ENCODE measurements around the gene ABCB7. TPM values are rescaled to one million over a fixed set of nuclear protein-coding genes. Genes with fewer than 3 reads are reported as not detected.

Gene ABCB7
- total and polyA plus RNA-seq, 4 donors: 10.7 to 26.1 (median 17.4) TPM

DNA sequence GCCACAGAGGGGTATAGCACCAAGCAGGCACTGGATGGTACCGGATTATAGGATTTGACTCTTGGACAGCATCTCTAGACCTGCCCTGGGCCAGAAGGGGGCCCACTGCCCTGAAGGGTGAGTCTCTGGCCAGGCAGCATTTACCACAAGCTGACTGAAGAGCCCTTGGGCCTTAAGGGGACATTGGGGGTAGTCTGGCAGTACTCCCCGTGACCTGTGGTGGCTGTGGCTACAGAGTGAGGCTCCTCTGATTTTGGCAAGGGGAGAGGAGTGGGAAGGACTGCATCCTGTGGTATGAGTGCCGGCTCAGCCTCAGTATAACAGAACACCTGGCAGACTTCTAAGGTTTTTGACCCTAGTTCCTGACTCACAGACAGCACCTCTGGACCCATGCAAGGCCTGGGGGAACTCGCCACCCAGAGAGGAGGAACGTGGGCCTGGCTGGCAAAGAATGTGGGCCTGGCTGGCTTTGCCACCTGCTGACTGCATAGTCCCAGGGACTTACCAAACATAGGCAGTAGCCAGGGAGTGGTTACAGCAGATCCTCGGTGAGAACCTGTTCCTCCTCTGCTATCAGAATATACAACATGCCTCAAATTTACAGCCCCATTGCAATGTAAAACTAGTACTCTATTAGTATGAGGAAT, 48.1 kb downstream of the ABCB7 start:
- WGBS: 88% methylated on average over 6 of the region's 6 CpGs
- no peaks in the 10 kb centered on the region for H3K4me1 ChIP-seq (ENCODE audit: control insufficient read depth in 4 of 4, insufficient read depth in 4 of 4, low read length in 3 of 4)
- no peak overlapping the region for H3K9ac ChIP-seq (ENCODE audit: low read depth in 1 of 2, low read length in 2 of 2)
- peaks cover 0 to 2% (median 0%) of the 10 kb centered on the region in 4 donors for H3K36me3 ChIP-seq (ENCODE audit: control insufficient read depth in 4 of 4, insufficient read depth in 3 of 4, low read depth in 1 of 4, low read length in 3 of 4)
- H3K4me3 ChIP-seq (ENCODE audit: low read depth in 1 of 3, low read length in 3 of 3): no peak overlapping the region
- TF ChIP-seq, protein P1, sequence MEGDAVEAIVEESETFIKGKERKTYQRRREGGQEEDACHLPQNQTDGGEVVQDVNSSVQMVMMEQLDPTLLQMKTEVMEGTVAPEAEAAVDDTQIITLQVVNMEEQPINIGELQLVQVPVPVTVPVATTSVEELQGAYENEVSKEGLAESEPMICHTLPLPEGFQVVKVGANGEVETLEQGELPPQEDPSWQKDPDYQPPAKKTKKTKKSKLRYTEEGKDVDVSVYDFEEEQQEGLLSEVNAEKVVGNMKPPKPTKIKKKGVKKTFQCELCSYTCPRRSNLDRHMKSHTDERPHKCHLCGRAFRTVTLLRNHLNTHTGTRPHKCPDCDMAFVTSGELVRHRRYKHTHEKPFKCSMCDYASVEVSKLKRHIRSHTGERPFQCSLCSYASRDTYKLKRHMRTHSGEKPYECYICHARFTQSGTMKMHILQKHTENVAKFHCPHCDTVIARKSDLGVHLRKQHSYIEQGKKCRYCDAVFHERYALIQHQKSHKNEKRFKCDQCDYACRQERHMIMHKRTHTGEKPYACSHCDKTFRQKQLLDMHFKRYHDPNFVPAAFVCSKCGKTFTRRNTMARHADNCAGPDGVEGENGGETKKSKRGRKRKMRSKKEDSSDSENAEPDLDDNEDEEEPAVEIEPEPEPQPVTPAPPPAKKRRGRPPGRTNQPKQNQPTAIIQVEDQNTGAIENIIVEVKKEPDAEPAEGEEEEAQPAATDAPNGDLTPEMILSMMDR (IDR thresholded peaks at IDR 0.05; ENCODE audit: low read depth, low read length, missing input control): no peak
- TF ChIP-seq HNF4A (conservative IDR thresholded peaks at IDR 0.05) (no peak), NR2F2 (IDR thresholded peaks at IDR 0.05) (no peak), RXRA (IDR thresholded peaks at IDR 0.05) (no peak), FOXA1 (IDR thresholded peaks at IDR 0.05) (no peak), JUND (IDR thresholded peaks at IDR 0.05) (no peak), EGR1 (IDR thresholded peaks at IDR 0.05; ENCODE audit: low read depth in 2 of 2) (no peak), RAD21 (IDR thresholded peaks at IDR 0.05) (no peak), FOXA2 (IDR thresholded peaks at IDR 0.05) (no peak), TAF1 (conservative IDR thresholded peaks at IDR 0.05) (no peak), GABPA (IDR thresholded peaks at IDR 0.05 in 1 of 2, conservative IDR thresholded peaks at IDR 0.05 in 1 of 2) (no peak), SP1 (IDR thresholded peaks at IDR 0.05) (no peak), YY1 (IDR thresholded peaks at IDR 0.05) (no peak), HNF4G (IDR thresholded peaks at IDR 0.05) (no peak)
- TF ChIP-seq, protein P2, sequence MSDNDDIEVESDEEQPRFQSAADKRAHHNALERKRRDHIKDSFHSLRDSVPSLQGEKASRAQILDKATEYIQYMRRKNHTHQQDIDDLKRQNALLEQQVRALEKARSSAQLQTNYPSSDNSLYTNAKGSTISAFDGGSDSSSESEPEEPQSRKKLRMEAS (IDR thresholded peaks at IDR 0.05): no peak
- TF ChIP-seq, protein P3, sequence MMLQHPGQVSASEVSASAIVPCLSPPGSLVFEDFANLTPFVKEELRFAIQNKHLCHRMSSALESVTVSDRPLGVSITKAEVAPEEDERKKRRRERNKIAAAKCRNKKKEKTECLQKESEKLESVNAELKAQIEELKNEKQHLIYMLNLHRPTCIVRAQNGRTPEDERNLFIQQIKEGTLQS (IDR thresholded peaks at IDR 0.05): no peak
- TF ChIP-seq, protein P4, sequence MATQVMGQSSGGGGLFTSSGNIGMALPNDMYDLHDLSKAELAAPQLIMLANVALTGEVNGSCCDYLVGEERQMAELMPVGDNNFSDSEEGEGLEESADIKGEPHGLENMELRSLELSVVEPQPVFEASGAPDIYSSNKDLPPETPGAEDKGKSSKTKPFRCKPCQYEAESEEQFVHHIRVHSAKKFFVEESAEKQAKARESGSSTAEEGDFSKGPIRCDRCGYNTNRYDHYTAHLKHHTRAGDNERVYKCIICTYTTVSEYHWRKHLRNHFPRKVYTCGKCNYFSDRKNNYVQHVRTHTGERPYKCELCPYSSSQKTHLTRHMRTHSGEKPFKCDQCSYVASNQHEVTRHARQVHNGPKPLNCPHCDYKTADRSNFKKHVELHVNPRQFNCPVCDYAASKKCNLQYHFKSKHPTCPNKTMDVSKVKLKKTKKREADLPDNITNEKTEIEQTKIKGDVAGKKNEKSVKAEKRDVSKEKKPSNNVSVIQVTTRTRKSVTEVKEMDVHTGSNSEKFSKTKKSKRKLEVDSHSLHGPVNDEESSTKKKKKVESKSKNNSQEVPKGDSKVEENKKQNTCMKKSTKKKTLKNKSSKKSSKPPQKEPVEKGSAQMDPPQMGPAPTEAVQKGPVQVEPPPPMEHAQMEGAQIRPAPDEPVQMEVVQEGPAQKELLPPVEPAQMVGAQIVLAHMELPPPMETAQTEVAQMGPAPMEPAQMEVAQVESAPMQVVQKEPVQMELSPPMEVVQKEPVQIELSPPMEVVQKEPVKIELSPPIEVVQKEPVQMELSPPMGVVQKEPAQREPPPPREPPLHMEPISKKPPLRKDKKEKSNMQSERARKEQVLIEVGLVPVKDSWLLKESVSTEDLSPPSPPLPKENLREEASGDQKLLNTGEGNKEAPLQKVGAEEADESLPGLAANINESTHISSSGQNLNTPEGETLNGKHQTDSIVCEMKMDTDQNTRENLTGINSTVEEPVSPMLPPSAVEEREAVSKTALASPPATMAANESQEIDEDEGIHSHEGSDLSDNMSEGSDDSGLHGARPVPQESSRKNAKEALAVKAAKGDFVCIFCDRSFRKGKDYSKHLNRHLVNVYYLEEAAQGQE (IDR thresholded peaks at IDR 0.05): no peak
- TF ChIP-seq, protein P5, sequence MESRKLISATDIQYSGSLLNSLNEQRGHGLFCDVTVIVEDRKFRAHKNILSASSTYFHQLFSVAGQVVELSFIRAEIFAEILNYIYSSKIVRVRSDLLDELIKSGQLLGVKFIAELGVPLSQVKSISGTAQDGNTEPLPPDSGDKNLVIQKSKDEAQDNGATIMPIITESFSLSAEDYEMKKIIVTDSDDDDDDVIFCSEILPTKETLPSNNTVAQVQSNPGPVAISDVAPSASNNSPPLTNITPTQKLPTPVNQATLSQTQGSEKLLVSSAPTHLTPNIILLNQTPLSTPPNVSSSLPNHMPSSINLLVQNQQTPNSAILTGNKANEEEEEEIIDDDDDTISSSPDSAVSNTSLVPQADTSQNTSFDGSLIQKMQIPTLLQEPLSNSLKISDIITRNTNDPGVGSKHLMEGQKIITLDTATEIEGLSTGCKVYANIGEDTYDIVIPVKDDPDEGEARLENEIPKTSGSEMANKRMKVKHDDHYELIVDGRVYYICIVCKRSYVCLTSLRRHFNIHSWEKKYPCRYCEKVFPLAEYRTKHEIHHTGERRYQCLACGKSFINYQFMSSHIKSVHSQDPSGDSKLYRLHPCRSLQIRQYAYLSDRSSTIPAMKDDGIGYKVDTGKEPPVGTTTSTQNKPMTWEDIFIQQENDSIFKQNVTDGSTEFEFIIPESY (IDR thresholded peaks at IDR 0.05): no peak
- no peaks in the 10 kb centered on the region for H3K9me3 ChIP-seq (ENCODE audit: control insufficient read depth in 4 of 4, low read length in 3 of 4)
- H3K27ac ChIP-seq (ENCODE audit: low read depth in 1 of 2, low read length in 2 of 2): no peak overlapping the region
- no peak for DNase-seq (ENCODE audit: low spot score)
- no peaks in the 10 kb centered on the region for H3K27me3 ChIP-seq (ENCODE audit: control insufficient read depth in 4 of 4, insufficient read depth in 4 of 4, low read length in 3 of 4)

All from liver (tissue), 9 donors.